Measurements from ENCODE around the gene BMERB1. TPM values are rescaled to one million over a fixed set of nuclear protein-coding genes. Genes with fewer than 3 reads are reported as not detected.
A peak's percentile ranks its signal among the peaks of the same experiment; 100 is the strongest.

Gene BMERB1
- total RNA-seq, 1 donor from 2014 or later = 75.3 TPM

GRCh38 chr16:15578824-15579223 is 144.4 kb downstream of the BMERB1 start:
- intact Hi-C loops (cut with micrococcal nuclease) = no loop called here
- H3K9me3 ChIP-seq (replicated peaks) = no peaks in the 10 kb centered on the region
- TF ChIP-seq CTCF (IDR thresholded peaks at IDR 0.05; ENCODE audit: borderline replicate concordance) = no peak
- H3K27me3 ChIP-seq (ENCODE audit: low read depth) = no peaks in the 10 kb centered on the region
- H3K4me1 ChIP-seq = peaks cover 25% of the 10 kb centered on the region
- no peak overlapping the region for H3K27ac ChIP-seq (replicated peaks)
- peaks cover 25% of the 10 kb centered on the region for H3K36me3 ChIP-seq
- H3K4me3 ChIP-seq = no peak overlapping the region
- no peak for DNase-seq

- no peak for DNase-seq
- peaks cover 42% of the 10 kb centered on the region for H3K36me3 ChIP-seq
- intact Hi-C loops (cut with micrococcal nuclease) = no loop called here
- no peaks in the 10 kb centered on the region for H3K27me3 ChIP-seq (ENCODE audit: low read depth)
- peaks cover 21% of the 10 kb centered on the region for H3K4me1 ChIP-seq
- peaks cover 14% of the 10 kb centered on the region for H3K9me3 ChIP-seq (replicated peaks)
- no peak for TF ChIP-seq CTCF (IDR thresholded peaks at IDR 0.05; ENCODE audit: borderline replicate concordance)
- peak overlapping the region; percentile 63 for H3K27ac ChIP-seq (replicated peaks)
- H3K4me3 ChIP-seq = no peak overlapping the region
Observed at GRCh38 chr16:15581127-15581815, 146.9 kb downstream of the BMERB1 start.

- Histone ChIP-seq H3K36me3 (peaks cover 65% of the 10 kb centered on the region), H3K9me3 (replicated peaks) (peaks cover 20% of the 10 kb centered on the region), H3K27ac (replicated peaks) (no peak overlapping the region), H3K27me3 (ENCODE audit: low read depth) (no peaks in the 10 kb centered on the region), H3K4me3 (no peak overlapping the region), H3K4me1 (peaks cover 13% of the 10 kb centered on the region)
- no peak for TF ChIP-seq CTCF (IDR thresholded peaks at IDR 0.05; ENCODE audit: borderline replicate concordance)
- intact Hi-C loops (cut with micrococcal nuclease) = no loop called here
- no peak for DNase-seq
Observed at GRCh38 chr16:15583526-15583925, 149.1 kb downstream of the BMERB1 start.

GRCh38 chr16:15585956-15586355 is 151.6 kb downstream of the BMERB1 start:
- DNase-seq = no peak
- no peak for TF ChIP-seq CTCF (IDR thresholded peaks at IDR 0.05; ENCODE audit: borderline replicate concordance)
- peaks cover 74% of the 10 kb centered on the region for H3K36me3 ChIP-seq

GRCh38 chr16:15586716-15587115 is 152.3 kb downstream of the BMERB1 start:
- peaks cover 20% of the 10 kb centered on the region for H3K9me3 ChIP-seq (replicated peaks)
- no peaks in the 10 kb centered on the region for H3K27me3 ChIP-seq (ENCODE audit: low read depth)
- no peak for DNase-seq
- no peak for TF ChIP-seq CTCF (IDR thresholded peaks at IDR 0.05; ENCODE audit: borderline replicate concordance)
- H3K27ac ChIP-seq (replicated peaks) = no peak overlapping the region
- peaks cover 67% of the 10 kb centered on the region for H3K36me3 ChIP-seq
- no peak overlapping the region for H3K4me3 ChIP-seq
- intact Hi-C loops (cut with micrococcal nuclease) = no loop called here
- H3K4me1 ChIP-seq = peaks cover 13% of the 10 kb centered on the region

More at GRCh38 chr16:15585956-15586355, 151.6 kb downstream of the BMERB1 start:
- no peak overlapping the region for H3K4me3 ChIP-seq
- intact Hi-C loops (cut with micrococcal nuclease) = no loop called here
- H3K9me3 ChIP-seq (replicated peaks) = peaks cover 20% of the 10 kb centered on the region
- no peaks in the 10 kb centered on the region for H3K27me3 ChIP-seq (ENCODE audit: low read depth)
- H3K27ac ChIP-seq (replicated peaks) = no peak overlapping the region
- H3K4me1 ChIP-seq = peaks cover 18% of the 10 kb centered on the region
